ENCODE results near the gene RGS9BP. TPM values are rescaled to one million over a fixed set of nuclear protein-coding genes. Genes with fewer than 3 reads are reported as not detected.

RGS9BP gene
- total RNA-seq, 4 donors from 2014 or later = 0.16 to 0.51 TPM; not detected in 2

- no peak for TF ChIP-seq CTCF (IDR thresholded peaks at IDR 0.05; ENCODE audit: low read depth)
These were observed 3.6 kb upstream of the RGS9BP start for GRCh38 chr19:32671883-32672593.

GRCh38 chr19:32672841-32673240 lies 2.8 kb upstream of the RGS9BP start:
- no peak for TF ChIP-seq CTCF (IDR thresholded peaks at IDR 0.05; ENCODE audit: low read depth)

- TF ChIP-seq CTCF (IDR thresholded peaks at IDR 0.05; ENCODE audit: low read depth) = no peak
These were observed 2.1 kb upstream of the RGS9BP start for GRCh38 chr19:32673573-32673972.

- no peak for TF ChIP-seq CTCF (IDR thresholded peaks at IDR 0.05; ENCODE audit: low read depth)
These were observed 1.3 kb upstream of the RGS9BP start for GRCh38 chr19:32674153-32674930.

GRCh38 chr19:32674931-32675719 lies 523 bp upstream of the RGS9BP start, which contains the start of gene ANKRD27:
Gene ANKRD27, minus strand, starts transcription at chr19:32675180. Its CDS starts 16,165 bp downstream, at chr19:32659015.
- no peak for TF ChIP-seq CTCF (IDR thresholded peaks at IDR 0.05; ENCODE audit: low read depth)

GRCh38 chr19:32676186-32676894 lies 692 bp downstream of the RGS9BP start:
- no peak for TF ChIP-seq CTCF (IDR thresholded peaks at IDR 0.05; ENCODE audit: low read depth)
